Loucy (cell line): ENCODE data around the gene FUNDC2.

Experiments
- CTCF ChIP-seq: fragments of 200-600 bp; sonication (generic); conservative IDR thresholded peaks from 2 replicates; pipeline ENCODE4 v1.5.1; 2014; ENCODE audit warnings: mild to moderate bottlenecking, antibody characterized with exemption, low read length
- EZH2phosphoT487 ChIP-seq: fragments of 200-600 bp; IDR thresholded peaks from 2 replicates; pipeline ENCODE4 v1.6.1; 2018; ENCODE audit warnings: antibody characterized with exemption, mild to moderate bottlenecking, moderate library complexity, borderline replicate concordance

GRCh38 chrX:155031657-155032056 lies 5.0 kb downstream of the FUNDC2 start:
- no peak for TF ChIP-seq CTCF
- no peak for TF ChIP-seq EZH2phosphoT487
